ENCODE data around the gene AMH.

Gene AMH

DNA sequence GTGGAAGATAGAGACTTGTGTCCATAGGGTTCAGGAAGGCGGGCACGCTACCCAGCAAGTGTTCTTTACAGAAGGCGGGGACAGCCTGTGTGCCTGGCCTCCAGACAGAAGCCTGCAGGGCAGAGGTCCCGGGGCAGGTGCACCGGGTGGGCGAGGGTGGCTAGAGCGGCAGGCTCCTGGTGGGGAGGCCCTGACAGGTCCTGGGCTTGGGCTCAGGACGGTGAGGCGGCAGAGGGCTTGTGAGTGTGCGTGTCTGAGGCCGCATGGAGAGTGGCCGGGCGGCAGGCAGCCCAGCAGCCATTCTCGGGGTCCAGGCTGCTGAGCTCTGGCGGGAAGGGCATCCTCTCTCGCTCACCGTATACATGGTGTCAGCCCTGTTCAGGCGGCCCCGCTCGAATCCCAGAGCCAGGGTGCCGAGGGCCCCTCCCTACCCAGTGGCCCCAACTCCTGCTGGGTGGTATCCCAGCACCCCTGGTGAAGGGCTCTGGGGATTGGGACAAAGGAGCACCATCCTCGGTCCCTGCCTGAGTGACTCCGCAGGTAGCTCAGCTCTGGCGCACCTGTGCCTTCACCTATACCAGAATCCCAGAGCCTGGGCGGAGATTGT is 3.0 kb upstream of the AMH start:
- ChIA-PET CTCF (no interaction called here), POLR2A (no interaction called here)
- DNase-seq (ENCODE audit: extremely low spot score), result no peak
- TF ChIP-seq, protein P1, sequence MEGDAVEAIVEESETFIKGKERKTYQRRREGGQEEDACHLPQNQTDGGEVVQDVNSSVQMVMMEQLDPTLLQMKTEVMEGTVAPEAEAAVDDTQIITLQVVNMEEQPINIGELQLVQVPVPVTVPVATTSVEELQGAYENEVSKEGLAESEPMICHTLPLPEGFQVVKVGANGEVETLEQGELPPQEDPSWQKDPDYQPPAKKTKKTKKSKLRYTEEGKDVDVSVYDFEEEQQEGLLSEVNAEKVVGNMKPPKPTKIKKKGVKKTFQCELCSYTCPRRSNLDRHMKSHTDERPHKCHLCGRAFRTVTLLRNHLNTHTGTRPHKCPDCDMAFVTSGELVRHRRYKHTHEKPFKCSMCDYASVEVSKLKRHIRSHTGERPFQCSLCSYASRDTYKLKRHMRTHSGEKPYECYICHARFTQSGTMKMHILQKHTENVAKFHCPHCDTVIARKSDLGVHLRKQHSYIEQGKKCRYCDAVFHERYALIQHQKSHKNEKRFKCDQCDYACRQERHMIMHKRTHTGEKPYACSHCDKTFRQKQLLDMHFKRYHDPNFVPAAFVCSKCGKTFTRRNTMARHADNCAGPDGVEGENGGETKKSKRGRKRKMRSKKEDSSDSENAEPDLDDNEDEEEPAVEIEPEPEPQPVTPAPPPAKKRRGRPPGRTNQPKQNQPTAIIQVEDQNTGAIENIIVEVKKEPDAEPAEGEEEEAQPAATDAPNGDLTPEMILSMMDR (IDR thresholded peaks at IDR 0.05; ENCODE audit: control extremely low read depth, extremely low read depth, low read depth, missing control alignments), result no peak

DNA sequence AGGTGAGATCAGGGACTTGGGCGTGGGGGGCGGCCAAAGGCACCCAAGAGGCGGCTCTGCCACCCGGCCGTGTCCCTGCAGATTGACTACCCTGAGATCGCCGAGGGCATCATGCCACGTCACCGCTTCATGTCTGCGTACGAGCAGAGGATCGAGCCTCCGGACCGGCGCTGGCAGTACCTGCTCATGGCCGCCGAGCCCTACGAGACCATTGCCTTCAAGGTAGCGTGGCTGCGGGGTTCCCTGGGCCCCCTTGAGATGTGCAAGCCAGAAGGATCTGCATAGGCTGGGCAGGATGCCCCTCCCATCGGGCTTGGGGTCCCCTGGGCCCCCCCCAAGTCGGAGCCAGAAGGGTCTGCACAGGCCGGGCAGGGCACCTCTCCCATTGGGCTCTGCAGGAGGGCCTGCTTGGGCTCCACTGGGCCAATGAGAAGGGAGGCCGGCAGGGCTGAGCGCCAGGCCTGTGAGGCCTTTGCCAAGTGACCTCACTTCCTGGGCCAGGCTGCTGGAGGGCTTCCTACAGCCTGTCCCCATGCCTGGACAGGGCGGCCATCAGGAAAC is 2.2 kb upstream of the AMH start:
- POLR2A ChIA-PET, result no interaction called here

GRCh38 chr19:2247433-2248101 is 1.6 kb upstream of the AMH start:
- DNase-seq (ENCODE audit: extremely low spot score), result no peak
- TF ChIP-seq, protein P1 (IDR thresholded peaks at IDR 0.05; ENCODE audit: control extremely low read depth, extremely low read depth, low read depth, missing control alignments), result no peak
- POLR2A ChIA-PET, result no interaction called here
- CTCF ChIA-PET, result no interaction called here

More for the DNA sequence above, 2.2 kb upstream of the AMH start:
- TF ChIP-seq, protein P1 (IDR thresholded peaks at IDR 0.05; ENCODE audit: control extremely low read depth, extremely low read depth, low read depth, missing control alignments), result no peak
- DNase-seq (ENCODE audit: extremely low spot score), result no peak
- CTCF ChIA-PET, result no interaction called here

GRCh38 chr19:2248136-2249009 is 750 bp upstream of the AMH start:
- DNase-seq (ENCODE audit: extremely low spot score), result no peak
- ChIA-PET CTCF (interaction anchor here (1.8 kb wide), 1 partner anchor 9 kb away, joined by 5 read pairs; no protein-coding TSS in a partner anchor), POLR2A (no interaction called here)
- TF ChIP-seq, protein P1 (IDR thresholded peaks at IDR 0.05; ENCODE audit: control extremely low read depth, extremely low read depth, low read depth, missing control alignments), result no peak

DNA sequence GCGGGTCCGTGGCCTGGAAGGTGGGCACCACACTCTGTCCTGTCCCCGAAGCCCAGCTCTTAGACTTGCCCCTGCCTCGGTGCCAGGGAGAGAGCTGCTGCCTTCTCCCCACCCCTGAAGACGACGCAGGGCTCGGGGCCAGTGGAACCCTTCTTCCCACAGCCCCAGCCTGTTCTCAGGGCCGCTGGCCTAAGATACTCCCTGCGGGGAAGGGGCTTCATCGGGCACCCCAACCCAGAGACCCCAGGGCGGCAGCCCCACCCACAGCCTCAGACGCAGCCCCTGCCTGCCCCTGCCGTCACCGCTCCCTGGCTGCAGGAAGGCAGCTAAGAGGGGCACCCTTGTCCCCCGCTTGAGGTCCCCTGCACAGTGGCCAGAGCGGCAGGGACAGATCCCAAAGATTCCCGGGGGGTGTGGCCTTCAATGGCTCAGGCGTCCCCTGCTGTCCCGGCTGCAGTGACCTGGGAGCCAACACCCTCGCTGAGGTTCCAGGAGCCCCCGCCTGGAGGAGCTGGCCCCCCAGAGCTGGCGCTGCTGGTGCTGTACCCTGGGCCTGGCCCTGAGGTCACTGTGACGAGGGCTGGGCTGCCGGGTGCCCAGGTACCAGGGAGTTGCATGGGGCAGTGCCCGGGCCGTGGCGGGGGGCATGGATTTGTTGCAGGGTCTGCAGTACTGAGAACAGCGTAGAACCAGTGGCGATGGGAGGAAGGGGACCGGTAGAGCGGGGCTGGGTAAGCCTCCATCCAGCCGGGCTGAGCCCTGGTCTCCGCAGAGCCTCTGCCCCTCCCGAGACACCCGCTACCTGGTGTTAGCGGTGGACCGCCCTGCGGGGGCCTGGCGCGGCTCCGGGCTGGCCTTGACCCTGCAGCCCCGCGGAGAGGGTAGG is 1.0 kb downstream of the AMH start:
- TF ChIP-seq, protein P1 (IDR thresholded peaks at IDR 0.05; ENCODE audit: control extremely low read depth, extremely low read depth, low read depth, missing control alignments), result no peak
- no peak for DNase-seq (ENCODE audit: extremely low spot score)
- ChIA-PET POLR2A (interaction anchor here (0.6 kb wide), 1 partner anchor 24 kb away, joined by 3 read pairs; no protein-coding TSS in a partner anchor), CTCF (interaction anchor here (1.1 to 1.8 kb wide), 2 partner anchors 11 to 12 kb away, joined by 3 to 5 read pairs; no protein-coding TSS in a partner anchor)

Measured in GM10248 (cell line).